GM12878 (cell line): ENCODE measurements around the gene PKM. TPM values are rescaled to one million over a fixed set of nuclear protein-coding genes. Genes with fewer than 3 reads are reported as not detected.
A peak's percentile ranks its signal among the peaks of the same experiment; 100 is the strongest.

Experiments used
- ATAC-seq: fragments of 200-7000 bp; cut with Tn5 transposase; 3 replicates; pipeline ENCODE4 v1.9.1; 2020; ENCODE audit warnings: mild to moderate bottlenecking, moderate library complexity
- BruUV-seq: library from RNA; stranded (reverse); fragments of 400-500 nt; replicated peaks from 2 replicates; lab custom pipeline; 2021; lab: Mats Ljungman, UMichigan
- CTCF ChIA-PET: fragments of 300-600 bp; sonication (Branson Sonifier 250); formaldehyde crosslinking; extraction: SDS; loops from one replicate; lab custom pipeline; 2021; ENCODE audit warnings: inconsistent platforms; lab: Yijun Ruan, JAX
- POLR2A ChIA-PET: fragments of 350-600 bp; formaldehyde crosslinking; extraction: SDS; loops from one replicate; lab custom pipeline; 2021; ENCODE audit warnings: inconsistent platforms; lab: Charles Lee
- RAD21 ChIA-PET: fragments of 300-600 bp; sonication (Branson Sonifier 250); formaldehyde crosslinking; loops from one replicate; lab custom pipeline; 2023; ENCODE audit warnings: antibody characterized with exemption; ENCODE audit not compliant: unreplicated experiment; lab: Charles Lee
- SMC1A ChIA-PET: fragments of 300-600 bp; sonication (Branson Sonifier 250); formaldehyde crosslinking; loops from one replicate; lab custom pipeline; 2023; ENCODE audit not compliant: unreplicated experiment, uncharacterized antibody; lab: Charles Lee
- DNase-seq: peaks from one replicate; pipeline ENCODE4 v3.0.0-alpha.2; 2011; ENCODE audit warnings: low read depth, low spot score
- FAIRE-seq: peaks from 3 replicates; lab custom pipeline; 2011; peaks lifted over from hg19 to GRCh38; lab: Jason Lieb, UNC
- H2AFZ ChIP-seq: 2 replicates; pipeline ENCODE4 v1.6.0; 2011; ENCODE audit warnings: low read depth, low read length, control low read depth; ENCODE audit not compliant: control insufficient read depth
- H3K27ac ChIP-seq: 2 replicates; pipeline ENCODE4 v1.5.1; 2011; ENCODE audit warnings: control low read depth; ENCODE audit not compliant: control insufficient read depth, insufficient read depth
- H3K27me3 ChIP-seq, 2 experiments: replicated peaks in 1 of 2; 2 replicates each; pipeline versions ENCODE4 v1.6.0 to v1.6.1; 2011; ENCODE audit warnings: low read length in 1 of 2; ENCODE audit not compliant: control insufficient read depth in 2 of 2, insufficient read depth in 2 of 2
- H3K36me3 ChIP-seq, 2 experiments: 2 replicates each; pipeline ENCODE4 v1.5.1; 2011; ENCODE audit warnings: low read length in 1 of 2; ENCODE audit not compliant: control insufficient read depth in 2 of 2, insufficient read depth in 2 of 2
- H3K4me1 ChIP-seq: 2 replicates; pipeline ENCODE4 v1.6.1; 2011; ENCODE audit warnings: mild to moderate bottlenecking, low read length, moderate library complexity, mixed read lengths; ENCODE audit not compliant: control insufficient read depth, insufficient read depth
- H3K4me2 ChIP-seq: 2 replicates; pipeline ENCODE4 v1.6.0; 2011; ENCODE audit warnings: control low read depth; ENCODE audit not compliant: control insufficient read depth, insufficient read depth
- H3K4me3 ChIP-seq: fragments of 200-600 bp; sonication (generic); 2 replicates; pipeline ENCODE4 v1.5.1; 2016
- H3K79me2 ChIP-seq: 2 replicates; pipeline ENCODE4 v1.6.0; 2011; ENCODE audit warnings: low read length; ENCODE audit not compliant: control insufficient read depth, insufficient read depth
- H3K9ac ChIP-seq: 2 replicates; pipeline ENCODE4 v1.8.0; 2011; ENCODE audit warnings: low read length, control low read depth, mixed read lengths; ENCODE audit not compliant: control insufficient read depth, insufficient read depth
- H3K9me3 ChIP-seq: replicated peaks from 3 replicates; pipeline ENCODE4 v1.5.1; 2011; ENCODE audit warnings: mild to moderate bottlenecking, low read length; ENCODE audit not compliant: control insufficient read depth, insufficient read depth
- H4K20me1 ChIP-seq: 2 replicates; pipeline ENCODE4 v1.6.0; 2011; ENCODE audit not compliant: control insufficient read depth, insufficient read depth
- CHD1 ChIP-seq: IDR thresholded peaks from 2 replicates; pipeline ENCODE4 v1.6.1; 2012; ENCODE audit warnings: low read depth, low read length, improper control_type of control experiment
- NRF1 ChIP-seq: conservative IDR thresholded peaks from 2 replicates; pipeline ENCODE4 v1.6.1; 2011; ENCODE audit warnings: mild to moderate bottlenecking, low read depth, low read length, improper control_type of control experiment
- POLR2A ChIP-seq: IDR thresholded peaks from 2 replicates; pipeline ENCODE4 v1.6.1; 2011; ENCODE audit warnings: low read depth, mild to moderate bottlenecking, low read length
- SREBF1 ChIP-seq: IDR thresholded peaks from 2 replicates; pipeline ENCODE4 v1.6.1; 2012; ENCODE audit warnings: mild to moderate bottlenecking, low read length
- ZBTB40 ChIP-seq: fragments of 450-650 bp; IDR thresholded peaks from 2 replicates; pipeline ENCODE4 v1.6.1; 2016; ENCODE audit warnings: mild to moderate bottlenecking, moderate library complexity, borderline replicate concordance
- ZNF384 ChIP-seq: IDR thresholded peaks from 2 replicates; pipeline ENCODE4 v1.6.1; 2012; ENCODE audit warnings: low read depth, mild to moderate bottlenecking, low read length, improper control_type of control experiment, borderline replicate concordance
- WGBS: methylation state at CpG from one replicate; pipeline ENCODE4 v1.1.6; 2016; ENCODE audit warnings: low lambda C conversion rate; ENCODE audit not compliant: insufficient replicate concordance, insufficient coverage; ENCODE audit errors: missing lambda C conversion rate; 5-methylcytosine and 5-hydroxymethylcytosine counted together
- in situ Hi-C: fragments of 300-500 bp; cut with MboI; formaldehyde crosslinking; loops from 9 replicates; pipeline ENCODE4 v1.14.3; 2018; ENCODE audit warnings: mixed read lengths
- intact Hi-C: fragments of 100-400 bp; cut with micrococcal nuclease; formaldehyde crosslinking; loops from one replicate; pipeline ENCODE4 v1.14.2; 2022; ENCODE audit not compliant: unreplicated experiment
- polyA plus RNA-seq, 11 experiments: library from polyadenylated mRNA; depleted of rRNA in 4 of 11; unstranded in 6 of 11; stranded (reverse) in 5 of 11; fragments of >200 nt; fragmentation: Nextera tagmentation in 4 of 11; fragmentation: Illumina TruSeq in 1 of 11; extraction: Ambion mirVana in 4 of 11; extraction: Trizol in 1 of 11; gene quantifications; 1 replicate in 1 of 11; 2 replicates in 10 of 11; pipeline versions ENCODE4 v1.2.1 to v1.2.3, GENCODE V29; 2011 to 2016; ENCODE audit warnings: inconsistent platforms in 2 of 11, missing spikeins in 2 of 11, low read depth in 1 of 11
- total RNA-seq, 4 experiments: library from RNA; depleted of rRNA in 3 of 4; stranded (reverse); fragments of >200 nt in 3 of 4; fragmentation: Illumina TruSeq in 1 of 4; extraction: Trizol in 1 of 4; gene quantifications; 2 replicates each; pipeline versions ENCODE4 v1.2.1 to v1.2.3, GENCODE V29; 2013 to 2021

Gene PKM
- total and polyA plus RNA-seq, 10 of the 15 experiments (the other 5 are each of a cell fraction or from before 2014, with no cell fraction given) = 491 to 2,011 (median 1,433) TPM

GRCh38 chr15:72227720-72228119 lies 3.3 kb downstream of the PKM start:
- H3K27me3 ChIP-seq = no peaks in the 10 kb centered on the region
- TF ChIP-seq CHD1 (0 out of 2 replicates have a peak, but pooled peaks have one; percentile 63), NRF1 (no peak), ZNF384 (peak; percentile 32; the same call in 1 of the 2 replicates), ZBTB40 (0 out of 2 replicates have a peak, but pooled peaks have one; percentile 15), POLR2A (peak; percentile 42; the same call in 1 of the 2 replicates), SREBF1 (no peak)
- peak overlapping the region; percentile 77 for H3K4me2 ChIP-seq
- H3K9me3 ChIP-seq = no peaks in the 10 kb centered on the region
- peak overlapping the region; percentile 95 for H3K9ac ChIP-seq
- peak overlapping the region; percentile 97 for H3K27ac ChIP-seq
- RAD21 ChIA-PET = interaction anchor here (0.7 to 2.5 kb wide), 12 partner anchors 8 to 1782 kb away, joined by 3 to 13 read pairs (median 4); partner anchors contain the start of gene GRAMD2A
- 0% methylated on average over 4 of the region's 4 CpGs for WGBS
- no peak for ATAC-seq
- H4K20me1 ChIP-seq = peaks cover 13% of the 10 kb centered on the region
- peaks cover 93% of the 10 kb centered on the region for H3K79me2 ChIP-seq
- no peak for FAIRE-seq
- peak overlapping the region; percentile 96 for H3K4me3 ChIP-seq
- peaks cover under 1 to 34% of the 10 kb centered on the region in 2 experiments; a peak in 3 of 4 replicates for H3K36me3 ChIP-seq
- POLR2A ChIA-PET = interaction anchor here (0.6 to 2.1 kb wide), 11 partner anchors 9 to 1958 kb away, joined by 3 to 9 read pairs (median 3); no protein-coding TSS in a partner anchor
- no peak overlapping the region for H2AFZ ChIP-seq
- intact Hi-C loops = loop anchor here (5.0 kb wide), 1 partner anchor 245 kb away; the partner anchor contains the start of gene ARIH1
- SMC1A ChIA-PET = interaction anchor here (0.7 to 3.0 kb wide), 10 partner anchors 9 to 58 kb away, joined by 3 to 16 read pairs (median 5); no protein-coding TSS in a partner anchor
- no TSS peak for BruUV-seq
- peaks cover 24% of the 10 kb centered on the region for H3K4me1 ChIP-seq
- CTCF ChIA-PET = interaction anchor here (0.7 to 3.6 kb wide), 11 partner anchors 8 to 1408 kb away, joined by 3 to 27 read pairs (median 4); partner anchors contain the start of gene HEXA
- no peak for DNase-seq
- in situ Hi-C loops = no loop called here
